K562 (cell line): Measurements from ENCODE around the gene MTHFR. TPM values are rescaled to one million over a fixed set of nuclear protein-coding genes. Genes with fewer than 3 reads are reported as not detected.

Experiments used
- EWSR1 ChIP-seq: fragments of 450-650 bp; IDR thresholded peaks from 2 replicates; pipeline ENCODE4 v1.6.1; 2018; ENCODE audit warnings: borderline replicate concordance, mild to moderate bottlenecking, low read depth, moderate library complexity; ENCODE audit not compliant: partially characterized antibody
- EZH2 ChIP-seq: IDR thresholded peaks from 2 replicates; pipeline ENCODE4 v1.6.1; 2012; ENCODE audit warnings: low read depth, mild to moderate bottlenecking, inconsistent platforms, low read length, borderline replicate concordance
- FOS ChIP-seq: IDR thresholded peaks from 3 replicates; pipeline ENCODE4 v1.6.1; 2011; ENCODE audit not compliant: insufficient read length; ENCODE audit errors: extremely low read depth
- FOXM1 ChIP-seq, 2 experiments: fragments of 450-650 bp in 1 of 2; sonication (generic) in 1 of 2; formaldehyde crosslinking in 1 of 2; IDR thresholded peaks; 2 replicates each; pipeline versions ENCODE4 v1.6.1 to v1.9.0; 2017 to 2022; ENCODE audit warnings: low read depth in 2 of 2, mild to moderate bottlenecking in 2 of 2, missing genetic modification reagents in 1 of 2, moderate library complexity in 1 of 2
- GABPA ChIP-seq: fragments of 200-800 bp; sonication (Bioruptor generic); conservative IDR thresholded peaks from 2 replicates; pipeline ENCODE4 v1.6.1; 2016; ENCODE audit warnings: low read depth, missing genetic modification characterization, missing compliant biosample characterization
- GTF2E2 ChIP-seq: fragments of 200-800 bp; sonication (Bioruptor generic); IDR thresholded peaks from 2 replicates; pipeline ENCODE4 v1.6.1; 2016; ENCODE audit warnings: missing genetic modification characterization, missing compliant biosample characterization
- HDAC3 ChIP-seq: fragments of 450-650 bp; IDR thresholded peaks from 2 replicates; pipeline ENCODE4 v1.6.1; 2018; ENCODE audit warnings: borderline replicate concordance, mild to moderate bottlenecking, moderate library complexity; ENCODE audit not compliant: partially characterized antibody
- HMG20B ChIP-seq: fragments of 250-450 bp; sonication (Bioruptor Pico); IDR thresholded peaks from 2 replicates; pipeline ENCODE4 v1.5.0; 2021; ENCODE audit warnings: mild to moderate bottlenecking
- L3MBTL2 ChIP-seq: fragments of 450-650 bp; IDR thresholded peaks from 2 replicates; pipeline ENCODE4 v1.6.1; 2016; ENCODE audit warnings: mild to moderate bottlenecking, moderate library complexity
- MAFK ChIP-seq: IDR thresholded peaks from 2 replicates; pipeline ENCODE4 v1.6.1; 2011; ENCODE audit warnings: low read length, improper control_type of control experiment
- MTF1 ChIP-seq: fragments of 250-450 bp; sonication (Bioruptor Pico); IDR thresholded peaks from 2 replicates; pipeline ENCODE4 v1.9.0; 2021; ENCODE audit warnings: moderate library complexity, mild to moderate bottlenecking, inconsistent platforms, borderline replicate concordance
- MXD1 ChIP-seq: fragments of 250-450 bp; sonication (Bioruptor Pico); IDR thresholded peaks from 2 replicates; pipeline ENCODE4 v1.8.0; 2021; ENCODE audit warnings: borderline replicate concordance, mild to moderate bottlenecking, moderate library complexity; ENCODE audit not compliant: poor library complexity, severe bottlenecking
- MYNN ChIP-seq, 2 experiments: sonication (generic); formaldehyde crosslinking in 1 of 2; IDR thresholded peaks; 2 replicates each; pipeline versions ENCODE4 v1.5.0 to v1.6.1; 2016 to 2020; ENCODE audit warnings: antibody characterized with exemption in 1 of 2, missing genetic modification reagents in 1 of 2
- PML ChIP-seq: IDR thresholded peaks from 2 replicates; pipeline ENCODE4 v1.6.1; 2012; ENCODE audit warnings: low read length, inconsistent platforms
- POLR2A ChIP-seq: fragments of 450-650 bp; conservative IDR thresholded peaks from 2 replicates; pipeline ENCODE4 v1.6.1; 2016
- POU5F1 ChIP-seq: fragments of 150-350 bp; IDR thresholded peaks from 2 replicates; pipeline ENCODE4 v1.6.1; 2014; ENCODE audit warnings: borderline replicate concordance, low read length, low read depth, mild to moderate bottlenecking; ENCODE audit not compliant: partially characterized antibody
- RB1 ChIP-seq: fragments of 450-650 bp; IDR thresholded peaks from 2 replicates; pipeline ENCODE4 v1.6.1; 2017; ENCODE audit warnings: low read depth, mild to moderate bottlenecking
- SFPQ ChIP-seq: fragments of 200-400 bp; formaldehyde crosslinking; IDR thresholded peaks from 2 replicates; pipeline ENCODE4 v1.6.1; 2017; ENCODE audit warnings: mild to moderate bottlenecking, low read depth, low read length, moderate library complexity
- TAF15 ChIP-seq: fragments of 200-400 bp; formaldehyde crosslinking; IDR thresholded peaks from 2 replicates; pipeline ENCODE4 v1.6.1; 2017; ENCODE audit warnings: mild to moderate bottlenecking, low read depth, low read length, moderate library complexity
- TEAD1 ChIP-seq, 2 experiments: fragments of 450-650 bp in 1 of 2; sonication (generic) in 1 of 2; formaldehyde crosslinking; IDR thresholded peaks; 2 replicates each; pipeline versions ENCODE4 v1.4.0 to v1.8.0; 2020 to 2022; ENCODE audit warnings: mild to moderate bottlenecking in 2 of 2, missing genetic modification reagents in 1 of 2
- THRAP3 ChIP-seq: fragments of 450-650 bp; IDR thresholded peaks from 2 replicates; pipeline ENCODE4 v1.6.1; 2016; ENCODE audit warnings: mild to moderate bottlenecking, inconsistent platforms, borderline replicate concordance
- ZBTB1 ChIP-seq: sonication (generic); formaldehyde crosslinking; IDR thresholded peaks from 2 replicates; pipeline ENCODE4 v1.8.1; 2023; ENCODE audit warnings: missing genetic modification reagents, low read depth, mild to moderate bottlenecking, borderline replicate concordance
- ZHX1 ChIP-seq: fragments of 150-350 bp; conservative IDR thresholded peaks from 2 replicates; pipeline ENCODE4 v1.6.1; 2014; ENCODE audit warnings: low read length
- ZNF12 ChIP-seq: sonication (generic); formaldehyde crosslinking; IDR thresholded peaks from 2 replicates; pipeline ENCODE4 v1.4.0; 2020; ENCODE audit warnings: mild to moderate bottlenecking, missing genetic modification reagents
- polyA plus RNA-seq, 8 experiments: library from polyadenylated mRNA; depleted of rRNA in 4 of 8; stranded (reverse) in 5 of 8; unstranded in 3 of 8; fragments of >200 nt; fragmentation: Nextera tagmentation in 2 of 8; fragmentation: Illumina TruSeq in 1 of 8; extraction: Ambion mirVana in 2 of 8; extraction: Trizol in 1 of 8; gene quantifications; 2 replicates each; pipeline versions ENCODE4 v1.2.1 to v1.2.3, GENCODE V29; 2011 to 2014; ENCODE audit warnings: inconsistent platforms in 1 of 8, missing spikeins in 1 of 8
- total RNA-seq, 7 experiments: library from RNA; depleted of rRNA in 6 of 7; stranded (reverse); fragments of >200 nt in 6 of 7; fragmentation: Illumina TruSeq in 2 of 7; extraction: Trizol in 2 of 7; gene quantifications; 2 replicates each; pipeline versions ENCODE4 v1.2.1 to v1.2.3, GENCODE V29; 2011 to 2021; ENCODE audit warnings: low replicate concordance in 1 of 7

MTHFR gene
- total and polyA plus RNA-seq, 9 of the 15 experiments (the other 6 are each of a cell fraction or from before 2014, with no cell fraction given): 5.0 to 104 (median 62.6) TPM

DNA sequence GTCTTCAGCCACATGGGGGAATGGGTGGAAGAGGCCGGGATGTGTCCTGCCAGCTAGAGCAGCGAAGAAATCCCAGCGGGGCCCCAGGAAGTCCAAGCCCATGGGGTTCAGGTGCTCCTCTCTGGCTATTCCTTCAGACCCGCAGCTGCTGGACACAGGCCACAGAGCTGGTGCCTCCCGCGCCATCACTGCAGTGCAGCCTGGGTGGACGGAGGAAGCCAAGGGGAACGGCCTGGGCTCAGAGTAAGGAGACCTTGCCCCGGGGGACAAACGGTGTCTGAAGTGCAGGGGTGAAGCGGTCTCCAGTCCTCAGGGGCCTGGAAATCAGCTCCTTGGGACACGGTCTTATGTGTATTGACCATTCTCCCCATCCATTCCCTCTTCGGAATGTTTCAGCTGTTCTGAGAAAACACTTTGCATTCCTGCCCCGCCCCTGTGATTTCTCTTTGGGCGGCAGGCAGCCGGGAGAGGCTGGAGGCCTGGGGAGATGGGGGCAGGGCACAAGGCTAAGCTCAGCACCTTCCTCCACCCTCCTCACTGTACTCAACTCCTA lies 18.4 kb downstream of the MTHFR start (continued):
- no peak for TF ChIP-seq SFPQ
- TF ChIP-seq HMG20B (CRISPR knock-in tag): no peak; the same call in 1 of the 2 replicates
- TF ChIP-seq EWSR1: no peak
- no peak for TF ChIP-seq THRAP3
- no peak; the same call in 1 of the 2 replicates for TF ChIP-seq MAFK
- no peak for TF ChIP-seq ZHX1
- TF ChIP-seq MTF1 (CRISPR knock-in tag): no peak
- TF ChIP-seq PML: no peak; the same call in 1 of the 2 replicates
- no peak for TF ChIP-seq FOS
- TF ChIP-seq L3MBTL2: peak; percentile 21; the same call in 1 of the 2 replicates
- 0 out of 2 replicates have a peak, but pooled peaks have one; percentile 28 for TF ChIP-seq ZBTB1
- no peak for TF ChIP-seq GABPA (tag)
- 0 out of 2 replicates have a peak, but pooled peaks have one; percentile 56 for TF ChIP-seq ZNF12 (CRISPR knock-in tag)
- no peak for TF ChIP-seq FOXM1 (IDR thresholded peaks at IDR 0.05; ENCODE audit: low read depth)
- TF ChIP-seq FOXM1 (CRISPR knock-in tag; IDR thresholded peaks at IDR 0.05; ENCODE audit: low read depth): no peak
- TF ChIP-seq POLR2A: peak; percentile 43; the same call in 1 of the 2 replicates
- TF ChIP-seq TAF15: no peak
- no peak; the same call in 1 of the 2 replicates for TF ChIP-seq MYNN (IDR thresholded peaks at IDR 0.05)
- no peak for TF ChIP-seq MYNN (CRISPR knock-in tag; IDR thresholded peaks at IDR 0.05)
- TF ChIP-seq RB1: no peak
- peak in 1 of 2 experiments; percentile 87; a peak in 2 of 4 replicates for TF ChIP-seq TEAD1 (CRISPR knock-in tag; IDR thresholded peaks at IDR 0.05)
- TF ChIP-seq MXD1 (CRISPR knock-in tag): no peak
- no peak for TF ChIP-seq POU5F1
- no peak for TF ChIP-seq GTF2E2 (tag)
- no peak for TF ChIP-seq EZH2
- no peak for TF ChIP-seq HDAC3
